Stimulated activated CD8-positive, alpha-beta memory T cell treated with anti-CD3 and anti-CD28 coated beads, Interleukin-2, amount 100 ng/mL, for 1 hour (primary cell): Measurements from ENCODE around the gene DMRT3.
"Not testable (repeated sequence)": the region's sequence is repeated elsewhere in the genome, so short reads cannot be mapped to it uniquely, and the experiment has no call there.

Source experiments
- DNase-seq, 2 donors: peaks; one replicate each; pipeline ENCODE4 v3.0.0-alpha.2; 2020; ENCODE audit warnings: low read depth in 2 of 2

The DMRT3 gene

GRCh38 chr9:998299-999110 lies 22.1 kb downstream of the DMRT3 start:
- DNase-seq, result not testable (repeated sequence)

GRCh38 chr9:1001838-1002237 lies 25.4 kb downstream of the DMRT3 start:
- no peak for DNase-seq

DNA sequence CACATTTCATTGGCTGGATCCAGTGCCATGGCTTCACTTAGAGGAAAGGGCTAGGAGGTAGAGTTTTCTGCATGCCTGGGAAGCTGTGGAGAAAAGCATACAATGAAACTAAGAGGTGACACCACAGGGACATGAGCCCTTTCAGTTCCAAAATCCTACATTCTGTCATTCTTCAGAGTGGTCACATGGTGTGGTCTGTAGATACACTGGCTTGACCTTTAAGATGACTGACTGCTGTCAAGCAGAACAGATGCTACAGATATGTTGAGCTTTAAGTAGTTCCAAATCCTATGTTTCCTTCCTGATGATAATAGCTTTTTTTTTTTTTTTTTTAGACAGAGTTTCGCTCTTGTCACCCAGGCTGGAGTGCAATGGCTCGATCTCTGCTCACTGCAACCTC lies 26.2 kb downstream of the DMRT3 start:
- DNase-seq, result no peak

GRCh38 chr9:1005043-1005667 lies 28.7 kb downstream of the DMRT3 start:
- DNase-seq, result no peak

- DNase-seq, result no peak
These were observed 30.9 kb downstream of the DMRT3 start for GRCh38 chr9:1007312-1007711.

- DNase-seq, result no peak
These were observed 31.8 kb downstream of the DMRT3 start for GRCh38 chr9:1008216-1008615.

DNA sequence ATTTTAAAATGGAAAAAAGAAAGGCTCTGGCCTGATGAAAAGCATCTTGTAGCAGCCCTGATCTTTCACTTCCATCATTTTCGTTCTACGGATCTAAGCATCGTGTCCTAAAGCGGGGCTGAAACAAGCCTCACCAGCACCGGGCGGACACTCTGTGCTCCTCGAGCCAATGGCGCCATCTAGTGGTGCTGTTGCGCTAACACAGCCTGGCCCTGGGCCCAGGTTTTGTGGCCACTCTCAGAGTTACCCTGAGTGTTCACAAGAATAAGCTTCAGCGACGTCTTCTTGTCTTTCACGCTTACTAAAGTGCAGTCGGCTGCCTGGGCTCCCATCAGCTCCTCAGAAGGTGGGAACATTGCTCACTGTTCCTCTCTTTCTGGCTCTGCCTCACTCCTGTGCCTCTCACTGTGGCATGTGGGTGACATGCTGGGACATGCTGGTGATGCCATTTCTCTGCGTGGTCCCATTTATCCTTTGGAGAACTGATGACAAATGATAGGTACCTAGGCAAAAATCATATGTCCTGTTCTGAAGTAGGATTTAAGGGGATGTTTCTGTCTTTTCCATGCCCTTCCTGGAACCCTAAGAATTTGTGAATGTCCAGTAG lies 32.7 kb downstream of the DMRT3 start:
- DNase-seq, result peak; percentile 24 to 50

DNA sequence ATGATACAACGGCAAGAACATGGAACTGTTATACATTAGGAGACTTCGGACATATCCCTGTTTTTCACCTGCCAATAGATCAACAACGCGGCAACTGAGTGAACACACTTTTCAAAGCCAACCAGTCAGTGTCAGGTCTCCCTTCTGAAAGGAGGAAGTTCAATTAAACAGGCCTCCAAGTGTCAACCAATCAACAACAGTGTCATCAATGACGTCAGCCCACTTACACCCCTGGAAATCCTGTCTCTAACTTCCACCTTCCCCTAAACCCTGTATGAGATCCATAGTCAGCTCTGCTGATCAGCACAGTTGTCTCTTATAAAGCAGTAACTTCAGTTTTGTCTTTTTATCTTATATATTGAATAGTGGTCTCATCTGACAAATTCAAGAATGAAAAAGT lies 36.6 kb downstream of the DMRT3 start:
- no peak for DNase-seq

DNA sequence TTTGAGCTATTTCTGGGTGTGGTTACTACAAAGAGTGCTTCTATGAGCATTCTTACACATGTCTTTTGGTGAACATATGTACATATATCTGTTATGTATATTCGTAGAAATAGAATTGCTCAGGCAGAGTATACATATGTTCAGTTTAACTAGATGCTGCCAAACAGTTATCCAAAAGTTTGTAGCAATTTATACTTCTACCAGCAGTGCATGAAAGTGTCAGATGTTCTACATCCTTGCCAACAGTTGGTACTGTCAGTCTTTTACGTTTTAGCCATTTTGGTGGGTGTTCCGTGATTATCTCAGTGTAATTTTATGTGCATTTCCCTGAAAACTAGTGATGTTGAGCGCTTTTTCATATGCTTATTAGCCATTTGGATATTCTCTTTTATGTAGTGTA lies 37.8 kb downstream of the DMRT3 start:
- no peak for DNase-seq

GRCh38 chr9:1014640-1015039 lies 38.2 kb downstream of the DMRT3 start:
- no peak for DNase-seq

- no peak for DNase-seq
These were observed 41.7 kb downstream of the DMRT3 start for GRCh38 chr9:1018121-1018520.

DNA sequence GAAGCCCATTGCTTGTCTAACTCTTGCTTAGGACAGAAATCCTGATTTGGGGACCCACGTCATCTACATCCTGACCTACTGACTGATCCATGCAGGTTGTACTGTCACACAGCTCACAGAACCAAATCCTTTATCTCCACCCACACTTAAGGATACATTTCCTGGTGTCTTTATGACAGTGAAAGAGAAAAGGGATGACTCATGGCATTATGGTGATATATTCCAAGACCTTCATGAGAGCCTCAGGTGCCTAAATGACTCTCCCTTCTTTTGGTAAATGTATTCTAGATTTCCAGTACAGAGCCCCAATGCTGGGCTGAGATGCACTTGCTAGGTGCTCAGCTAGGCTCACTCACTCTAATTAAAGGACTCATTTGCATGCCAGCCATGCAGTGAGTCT lies 47.7 kb downstream of the DMRT3 start:
- no peak for DNase-seq

DNA sequence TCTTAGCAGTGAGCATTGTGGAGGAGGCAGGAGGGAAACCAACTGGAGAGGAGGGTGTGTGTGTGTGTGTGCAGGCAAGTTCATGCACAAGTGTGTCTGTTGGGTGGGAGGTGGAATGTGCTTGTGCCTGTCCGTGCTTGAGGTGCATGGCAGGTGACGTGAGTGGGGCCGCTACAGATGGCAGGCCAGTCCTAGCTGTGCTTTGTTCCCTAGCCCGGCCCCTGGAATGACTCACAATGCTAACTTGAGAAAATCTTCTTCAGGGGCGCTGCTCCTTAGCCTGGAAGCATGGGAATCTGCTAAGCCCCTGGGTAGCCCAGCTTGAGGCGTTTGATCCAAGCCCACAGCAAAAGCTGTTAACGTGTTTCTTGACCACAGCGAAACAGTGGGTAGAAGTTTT lies 48.7 kb downstream of the DMRT3 start:
- DNase-seq, result no peak

DNA sequence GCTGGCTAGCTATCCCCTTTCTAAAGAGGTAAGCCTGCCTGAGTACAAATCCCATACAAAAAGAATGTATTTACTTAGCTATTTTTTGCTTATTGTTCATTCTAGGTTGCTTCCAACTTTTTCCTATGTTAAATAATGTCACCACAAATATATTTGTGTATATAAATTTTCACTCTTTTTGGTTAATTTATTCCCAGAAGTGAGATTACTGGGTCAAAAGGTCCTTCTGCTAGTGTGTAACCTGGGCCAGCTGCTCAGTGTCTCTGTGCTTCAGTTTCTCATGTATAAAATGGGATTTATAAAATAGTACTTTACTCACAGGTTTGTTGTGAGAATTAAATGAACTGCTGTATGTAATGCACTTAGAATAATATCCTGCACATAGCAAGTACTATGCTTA lies 49.8 kb downstream of the DMRT3 start:
- DNase-seq, result no peak

GRCh38 chr9:1028501-1029190 lies 52.2 kb downstream of the DMRT3 start:
- no peak for DNase-seq

DNA sequence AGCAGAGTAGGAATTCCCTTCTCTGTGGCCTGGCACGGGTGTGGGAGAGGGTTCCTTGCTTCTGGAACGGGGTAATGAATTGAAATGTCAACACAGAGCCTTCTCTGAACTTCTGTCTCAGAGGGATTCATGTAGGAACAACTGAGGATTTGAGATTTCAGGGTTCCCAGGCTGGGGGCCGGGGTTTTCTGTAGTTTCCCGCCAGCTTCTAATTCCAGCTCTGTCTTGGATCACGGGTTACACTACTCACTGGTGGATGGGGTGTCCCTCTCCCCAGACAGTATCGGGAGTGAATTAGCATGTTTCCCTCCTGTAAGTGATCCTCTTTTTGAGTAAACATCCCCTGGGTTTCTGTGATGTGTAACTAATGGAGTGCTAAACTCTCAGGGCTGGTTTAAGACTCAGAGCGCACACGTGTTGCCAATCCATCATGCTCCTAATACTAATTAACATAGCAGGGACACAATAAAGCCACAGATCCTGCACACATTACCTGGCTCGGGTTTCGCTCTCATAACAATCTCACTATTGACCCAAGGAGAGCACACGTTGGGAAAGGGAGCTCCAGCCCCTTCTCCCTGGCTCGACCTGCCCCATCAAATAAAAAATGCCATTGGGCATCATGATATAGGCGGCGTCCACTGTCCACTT lies 55.6 kb downstream of the DMRT3 start:
- DNase-seq, result no peak

DNA sequence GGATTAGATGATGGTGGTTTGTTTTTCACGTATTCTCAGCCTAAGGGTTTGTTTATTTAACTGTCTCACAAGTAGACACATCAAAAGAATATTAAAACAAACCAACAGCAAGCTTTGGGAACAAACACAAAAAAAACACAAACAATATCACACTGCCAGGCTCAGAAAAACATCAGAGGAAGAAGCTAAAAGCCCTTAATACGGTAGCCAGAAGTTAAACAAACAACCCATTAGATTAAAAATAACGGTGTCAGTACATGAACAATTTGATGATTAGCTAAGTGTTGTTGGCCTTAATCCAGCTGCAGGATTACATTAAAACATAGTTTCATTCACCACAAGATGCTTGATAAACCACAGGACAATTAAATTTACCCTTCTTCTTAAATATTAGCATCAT lies 57.8 kb downstream of the DMRT3 start:
- no peak for DNase-seq

DNA sequence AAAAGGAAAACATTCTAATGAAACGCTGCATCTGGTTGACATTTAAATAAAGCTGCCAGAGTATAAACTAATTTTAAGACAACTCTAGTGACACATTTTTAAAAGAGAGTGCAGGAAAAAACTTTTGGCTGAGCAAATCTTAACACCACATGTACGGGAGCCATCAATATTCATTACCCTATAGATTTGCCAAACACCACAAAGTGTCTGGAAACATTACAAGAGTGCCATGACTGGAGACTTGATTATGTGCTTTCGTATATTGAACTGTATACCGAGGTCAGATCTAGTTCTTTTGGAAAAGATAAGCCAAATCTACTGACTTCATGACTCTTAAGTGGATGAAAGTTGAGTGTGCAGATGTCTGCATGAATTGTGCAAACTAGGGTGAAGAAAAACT lies 63.1 kb downstream of the DMRT3 start:
- no peak for DNase-seq
